Testis (tissue), 3 donors: ENCODE measurements around the gene TRIM26. TPM values are rescaled to one million over a fixed set of nuclear protein-coding genes. Genes with fewer than 3 reads are reported as not detected.
"Not testable (repeated sequence)": the region's sequence is repeated elsewhere in the genome, so short reads cannot be mapped to it uniquely, and the experiment has no call there.

Source experiments
- DNase-seq: peaks from one replicate; pipeline ENCODE4 v3.0.0-alpha.2; 2019
- H3K27ac ChIP-seq, 2 donors: fragments of 200-600 bp; sonication (generic); one replicate each; pipeline ENCODE4 v1.5.1; 2019
- H3K27me3 ChIP-seq: fragments of 200-600 bp; sonication (generic); one replicate; pipeline ENCODE4 v1.5.1; 2019
- H3K36me3 ChIP-seq: fragments of 200-600 bp; sonication (generic); one replicate; pipeline ENCODE4 v1.5.1; 2017; ENCODE audit warnings: low read depth; ENCODE audit errors: missing control alignments
- H3K4me1 ChIP-seq: fragments of 200-600 bp; sonication (generic); one replicate; pipeline ENCODE4 v1.5.1; 2019
- H3K4me3 ChIP-seq, 2 donors: fragments of 200-600 bp; sonication (generic); one replicate each; pipeline ENCODE4 v1.5.1; 2017 to 2019
- H3K9me3 ChIP-seq: fragments of 200-600 bp; sonication (generic); one replicate; pipeline ENCODE4 v1.5.1; 2017
- POLR2A ChIP-seq: fragments of 450-650 bp; IDR thresholded peaks from one replicate; pipeline ENCODE4 v1.6.1; 2017; ENCODE audit warnings: antibody characterized with exemption, mild to moderate bottlenecking, moderate library complexity
- WGBS, 2 donors: methylation state at CpG; one replicate each; pipeline ENCODE4 v1.1.5; 2018; 5-methylcytosine and 5-hydroxymethylcytosine counted together
- intact Hi-C: fragments of 100-400 bp; cut with DNase I; formaldehyde crosslinking; loops from one replicate; pipeline ENCODE4 v1.15.1; 2023; ENCODE audit warnings: low total_unique reads
- polyA plus RNA-seq: library from polyadenylated mRNA; stranded (reverse); fragments of 350-450 nt; fragmentation: Illumina TruSeq; extraction: RNeasy Lipid Tissue Mini Kit (QIAGEN cat#74804); gene quantifications from one replicate; pipeline ENCODE4 v1.2.3, GENCODE V29; 2014; ENCODE audit warnings: low read depth, low replicate concordance; ENCODE audit not compliant: insufficient read depth
- total RNA-seq, 2 donors: library from RNA; depleted of rRNA; stranded (reverse); fragments of >200 nt; gene quantifications; one replicate each; pipeline ENCODE4 v1.2.3, GENCODE V29; 2016
- TF ChIP-seq, protein P1 (sequence below), 3 experiments: fragments of 450-650 bp in 2 of 3; fragments of 200-600 bp in 1 of 3; sonication (generic) in 1 of 3; IDR thresholded peaks; one replicate each; pipeline ENCODE4 v1.5.1; 2016 to 2019; ENCODE audit warnings: antibody characterized with exemption in 3 of 3, mild to moderate bottlenecking in 2 of 3, moderate library complexity in 1 of 3

The TRIM26 gene
- total and polyA plus RNA-seq, 3 donors from 2014 or later, result 40.3 to 75.8 (median 67.1) TPM

DNA sequence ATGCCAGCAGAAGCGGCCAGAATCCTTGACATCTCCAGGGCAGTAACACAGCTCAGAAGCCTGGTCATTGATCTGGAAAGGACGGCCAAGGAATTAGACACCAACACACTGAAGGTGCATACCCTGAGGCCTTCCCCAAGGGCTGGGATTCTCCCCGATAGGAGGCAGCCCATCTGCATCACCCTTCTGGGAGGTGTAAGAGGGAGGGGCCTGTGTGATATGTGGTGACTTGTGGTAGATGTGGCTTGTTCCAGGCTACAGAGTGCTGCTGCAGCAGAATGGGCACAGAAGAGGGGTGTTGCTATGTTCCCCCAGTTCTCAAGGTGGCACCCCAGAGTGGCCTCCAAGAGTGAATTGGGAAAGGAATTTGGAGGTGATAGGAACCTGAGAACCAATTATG is 66.1 kb downstream of the TRIM26 start:
- no peaks in the 10 kb centered on the region for H3K36me3 ChIP-seq
- no peaks in the 10 kb centered on the region for H3K9me3 ChIP-seq
- H3K4me3 ChIP-seq, result no peak overlapping the region
- no peak overlapping the region for H3K27ac ChIP-seq
- no peaks in the 10 kb centered on the region for H3K4me1 ChIP-seq
- no peak for DNase-seq
- intact Hi-C loops, result no loop called here
- WGBS, 2 donors, result 69 to 84% methylated on average over 2 to 3 of the region's 3 CpGs
- no peaks in the 10 kb centered on the region for H3K27me3 ChIP-seq
- TF ChIP-seq, protein P1, sequence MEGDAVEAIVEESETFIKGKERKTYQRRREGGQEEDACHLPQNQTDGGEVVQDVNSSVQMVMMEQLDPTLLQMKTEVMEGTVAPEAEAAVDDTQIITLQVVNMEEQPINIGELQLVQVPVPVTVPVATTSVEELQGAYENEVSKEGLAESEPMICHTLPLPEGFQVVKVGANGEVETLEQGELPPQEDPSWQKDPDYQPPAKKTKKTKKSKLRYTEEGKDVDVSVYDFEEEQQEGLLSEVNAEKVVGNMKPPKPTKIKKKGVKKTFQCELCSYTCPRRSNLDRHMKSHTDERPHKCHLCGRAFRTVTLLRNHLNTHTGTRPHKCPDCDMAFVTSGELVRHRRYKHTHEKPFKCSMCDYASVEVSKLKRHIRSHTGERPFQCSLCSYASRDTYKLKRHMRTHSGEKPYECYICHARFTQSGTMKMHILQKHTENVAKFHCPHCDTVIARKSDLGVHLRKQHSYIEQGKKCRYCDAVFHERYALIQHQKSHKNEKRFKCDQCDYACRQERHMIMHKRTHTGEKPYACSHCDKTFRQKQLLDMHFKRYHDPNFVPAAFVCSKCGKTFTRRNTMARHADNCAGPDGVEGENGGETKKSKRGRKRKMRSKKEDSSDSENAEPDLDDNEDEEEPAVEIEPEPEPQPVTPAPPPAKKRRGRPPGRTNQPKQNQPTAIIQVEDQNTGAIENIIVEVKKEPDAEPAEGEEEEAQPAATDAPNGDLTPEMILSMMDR (IDR thresholded peaks at IDR 0.05), result no peak
- TF ChIP-seq POLR2A, result no peak

DNA sequence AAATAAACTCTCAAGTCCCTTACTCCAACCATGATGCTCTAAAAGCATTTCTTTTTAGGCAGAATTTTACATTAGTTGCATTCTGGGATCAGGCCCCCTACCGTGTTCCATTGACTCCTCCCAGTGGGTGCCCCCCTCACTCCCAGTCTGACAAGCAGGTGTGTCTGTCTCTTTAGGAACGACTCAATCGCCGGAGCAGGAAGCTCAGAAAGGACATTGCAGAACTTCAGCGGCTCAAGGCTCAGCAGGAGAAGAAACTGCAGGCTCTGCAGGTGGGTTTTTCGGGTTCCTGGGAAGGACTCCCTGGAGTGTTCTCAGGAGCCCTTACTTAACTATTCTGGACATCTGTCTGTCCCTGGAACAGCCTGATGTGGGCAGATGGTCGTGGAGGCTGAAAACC is 67.4 kb downstream of the TRIM26 start:
- Histone ChIP-seq H3K36me3 (no peaks in the 10 kb centered on the region), H3K4me3 (no peak overlapping the region), H3K27me3 (no peaks in the 10 kb centered on the region), H3K9me3 (no peaks in the 10 kb centered on the region), H3K27ac (no peak overlapping the region), H3K4me1 (no peaks in the 10 kb centered on the region)
- TF ChIP-seq, protein P1 (IDR thresholded peaks at IDR 0.05), result no peak
- TF ChIP-seq POLR2A, result no peak
- no peak for DNase-seq
- 57 to 60% methylated on average over 7 of the region's 7 CpGs for WGBS, 2 donors
- intact Hi-C loops, result no loop called here

DNA sequence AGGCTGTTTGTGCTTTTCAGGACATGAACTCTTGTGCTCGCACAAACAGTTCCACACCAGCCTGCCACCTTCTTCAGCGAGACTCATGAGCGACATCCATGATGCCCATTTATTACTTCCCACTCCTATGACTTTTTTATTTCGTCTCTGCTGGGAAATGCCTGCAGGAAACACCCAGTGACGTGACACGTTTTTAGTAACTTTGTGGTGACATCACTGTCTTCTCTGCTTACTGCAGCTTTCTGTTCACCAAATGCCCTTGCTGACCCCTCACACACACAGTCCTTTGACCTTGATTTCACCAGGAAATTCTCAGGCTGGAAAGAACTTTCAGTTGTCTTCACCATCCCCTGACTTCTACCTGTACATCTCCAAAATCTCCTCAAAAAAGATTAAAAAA is 68.4 kb downstream of the TRIM26 start:
- Histone ChIP-seq H3K4me1 (no peaks in the 10 kb centered on the region), H3K9me3 (no peaks in the 10 kb centered on the region), H3K27me3 (no peaks in the 10 kb centered on the region), H3K36me3 (no peaks in the 10 kb centered on the region), H3K4me3 (no peak overlapping the region), H3K27ac (no peak overlapping the region)
- DNase-seq, result no peak
- intact Hi-C loops, result no loop called here
- WGBS, 2 donors, result 72 to 78% methylated on average over 6 of the region's 6 CpGs
- TF ChIP-seq POLR2A, result no peak
- TF ChIP-seq, protein P1 (IDR thresholded peaks at IDR 0.05), result no peak

DNA sequence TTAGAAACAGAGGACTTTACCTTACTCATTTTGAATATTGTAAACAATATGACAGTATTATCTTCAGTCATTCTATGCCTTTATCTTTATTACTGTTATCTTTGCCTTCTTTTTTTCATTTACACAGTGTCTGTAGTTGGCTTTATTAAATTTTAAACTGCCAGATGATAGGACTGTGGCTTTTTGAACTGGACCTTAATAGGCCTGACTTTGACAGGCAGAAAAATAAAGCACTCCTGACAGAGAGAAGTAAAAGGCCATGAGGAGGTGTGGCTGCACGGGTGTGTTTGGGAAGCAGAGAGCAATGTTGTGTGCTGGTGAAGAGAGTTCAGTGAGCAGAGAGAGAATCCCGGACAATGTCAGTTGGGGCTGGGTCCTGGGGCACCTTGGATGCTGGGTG is 69.4 kb downstream of the TRIM26 start:
- no peak overlapping the region for H3K4me3 ChIP-seq
- no peaks in the 10 kb centered on the region for H3K36me3 ChIP-seq
- no peaks in the 10 kb centered on the region for H3K9me3 ChIP-seq
- TF ChIP-seq POLR2A, result no peak
- H3K27me3 ChIP-seq, result no peaks in the 10 kb centered on the region
- 59 to 70% methylated on average over 2 of the region's 2 CpGs for WGBS, 2 donors
- no peak for DNase-seq
- intact Hi-C loops, result no loop called here
- H3K4me1 ChIP-seq, result no peaks in the 10 kb centered on the region
- no peak overlapping the region for H3K27ac ChIP-seq

DNA sequence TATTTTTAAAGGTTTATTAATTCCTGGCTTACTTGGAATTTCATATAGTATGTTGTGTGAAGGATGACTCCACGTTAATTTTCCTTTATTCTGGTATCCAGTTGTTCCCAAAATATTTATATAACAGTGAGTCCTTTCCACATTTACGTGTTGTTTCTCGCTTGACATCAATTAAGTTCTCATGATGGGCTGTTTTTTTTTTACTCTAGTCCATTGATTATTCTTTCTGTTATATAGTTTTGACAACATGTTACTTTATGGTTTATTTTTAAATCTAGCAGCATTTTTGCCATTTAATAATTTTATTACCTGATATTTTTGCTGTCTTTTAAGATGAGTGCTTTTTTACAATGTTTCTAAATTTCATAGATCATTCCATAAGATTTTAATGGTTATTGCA is 70.5 kb downstream of the TRIM26 start:
- no peak for TF ChIP-seq POLR2A
- TF ChIP-seq, protein P1 (IDR thresholded peaks at IDR 0.05), result no peak
- intact Hi-C loops, result no loop called here
- H3K27me3 ChIP-seq, result no peaks in the 10 kb centered on the region
- DNase-seq, result no peak
- H3K9me3 ChIP-seq, result no peaks in the 10 kb centered on the region
- H3K27ac ChIP-seq, result no peak overlapping the region
- H3K4me1 ChIP-seq, result no peaks in the 10 kb centered on the region
- no peak overlapping the region for H3K4me3 ChIP-seq
- 80 to 83% methylated on average over 3 of the region's 3 CpGs for WGBS, 2 donors
- no peaks in the 10 kb centered on the region for H3K36me3 ChIP-seq

DNA sequence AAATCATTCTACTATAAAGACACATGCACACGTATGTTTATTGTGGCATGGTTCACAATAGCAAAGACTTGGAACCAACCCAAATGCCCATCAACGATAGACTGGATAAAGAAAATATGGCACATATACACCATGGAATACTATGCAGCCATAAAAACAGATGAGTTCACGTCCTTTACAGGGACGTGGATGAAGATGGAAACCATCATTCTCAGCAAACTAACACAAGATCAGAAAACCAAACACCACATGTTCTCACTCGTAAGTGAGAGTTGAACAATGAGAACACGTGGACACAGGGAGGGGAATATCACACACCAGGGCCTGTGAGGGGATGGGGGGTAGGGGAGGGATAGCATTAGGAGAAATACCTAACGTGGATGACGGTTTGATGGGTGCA is 73.0 kb downstream of the TRIM26 start:
- intact Hi-C loops, DNase-seq, H3K36me3 ChIP-seq, H3K4me3 ChIP-seq, H3K27me3 ChIP-seq, H3K9me3 ChIP-seq, H3K4me1 ChIP-seq, H3K27ac ChIP-seq: not testable (repeated sequence)
- 84 to 91% methylated on average over 8 of the region's 8 CpGs for WGBS, 2 donors
